Measurements from ENCODE around the gene SORCS2.

The SORCS2 gene

DNA sequence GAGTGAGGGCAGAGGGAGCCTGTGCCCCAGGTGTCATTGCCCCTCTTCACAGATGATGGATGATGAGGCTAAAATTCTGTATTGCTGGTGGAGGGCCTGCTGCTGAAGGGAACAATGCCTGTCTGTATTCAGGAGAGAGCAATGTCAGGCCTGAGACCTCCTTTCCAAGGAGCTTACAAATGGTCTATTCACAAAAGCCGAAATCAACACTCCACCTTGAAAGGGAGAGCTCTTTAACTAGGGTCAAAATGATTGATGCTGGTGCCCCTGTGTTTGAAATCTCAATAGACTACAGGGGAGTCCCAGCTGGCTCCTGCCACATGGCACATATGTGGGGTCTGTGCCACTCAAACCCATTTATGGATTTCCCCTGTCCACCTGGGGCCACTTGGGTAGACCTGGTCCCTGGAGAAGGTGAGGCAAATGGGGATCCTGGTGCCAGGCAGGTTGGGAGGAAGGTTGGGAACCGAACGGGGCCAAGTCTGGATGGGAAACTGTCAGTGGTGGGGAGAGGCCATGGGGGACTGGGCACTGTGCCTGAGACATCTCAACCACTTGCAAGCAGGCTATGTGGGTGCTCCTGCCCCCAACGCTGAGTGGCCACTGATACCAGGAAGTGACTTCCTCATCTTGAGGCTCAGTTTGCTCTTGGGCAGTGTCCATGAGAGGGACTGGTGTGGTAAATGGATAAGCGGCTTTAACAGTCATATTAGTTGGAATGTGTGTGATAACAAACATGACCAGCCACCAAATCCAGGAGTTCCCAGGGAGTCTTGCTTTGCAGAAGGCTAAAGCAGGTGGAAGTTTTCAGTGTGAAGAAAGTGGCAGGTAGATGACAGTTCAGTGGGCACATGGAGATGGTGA, 466.2 kb downstream of the SORCS2 start:
- DNase-seq (ENCODE audit: extremely low read depth, insufficient read length): no peak
- H3K4me3 ChIP-seq (replicated peaks; ENCODE audit: low read depth, low read length): no peak overlapping the region
- TF ChIP-seq, protein P1, sequence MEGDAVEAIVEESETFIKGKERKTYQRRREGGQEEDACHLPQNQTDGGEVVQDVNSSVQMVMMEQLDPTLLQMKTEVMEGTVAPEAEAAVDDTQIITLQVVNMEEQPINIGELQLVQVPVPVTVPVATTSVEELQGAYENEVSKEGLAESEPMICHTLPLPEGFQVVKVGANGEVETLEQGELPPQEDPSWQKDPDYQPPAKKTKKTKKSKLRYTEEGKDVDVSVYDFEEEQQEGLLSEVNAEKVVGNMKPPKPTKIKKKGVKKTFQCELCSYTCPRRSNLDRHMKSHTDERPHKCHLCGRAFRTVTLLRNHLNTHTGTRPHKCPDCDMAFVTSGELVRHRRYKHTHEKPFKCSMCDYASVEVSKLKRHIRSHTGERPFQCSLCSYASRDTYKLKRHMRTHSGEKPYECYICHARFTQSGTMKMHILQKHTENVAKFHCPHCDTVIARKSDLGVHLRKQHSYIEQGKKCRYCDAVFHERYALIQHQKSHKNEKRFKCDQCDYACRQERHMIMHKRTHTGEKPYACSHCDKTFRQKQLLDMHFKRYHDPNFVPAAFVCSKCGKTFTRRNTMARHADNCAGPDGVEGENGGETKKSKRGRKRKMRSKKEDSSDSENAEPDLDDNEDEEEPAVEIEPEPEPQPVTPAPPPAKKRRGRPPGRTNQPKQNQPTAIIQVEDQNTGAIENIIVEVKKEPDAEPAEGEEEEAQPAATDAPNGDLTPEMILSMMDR (IDR thresholded peaks at IDR 0.05; ENCODE audit: insufficient read depth, low read length, poor library complexity, severe bottlenecking): no peak
- H3K36me3 ChIP-seq (ENCODE audit: control insufficient read depth, insufficient read depth, low read length): no peaks in the 10 kb centered on the region
- no peaks in the 10 kb centered on the region; the same call in 1 of the 2 replicates for H3K27me3 ChIP-seq (replicated peaks; ENCODE audit: control insufficient read depth, insufficient read depth, low read length)

DNA sequence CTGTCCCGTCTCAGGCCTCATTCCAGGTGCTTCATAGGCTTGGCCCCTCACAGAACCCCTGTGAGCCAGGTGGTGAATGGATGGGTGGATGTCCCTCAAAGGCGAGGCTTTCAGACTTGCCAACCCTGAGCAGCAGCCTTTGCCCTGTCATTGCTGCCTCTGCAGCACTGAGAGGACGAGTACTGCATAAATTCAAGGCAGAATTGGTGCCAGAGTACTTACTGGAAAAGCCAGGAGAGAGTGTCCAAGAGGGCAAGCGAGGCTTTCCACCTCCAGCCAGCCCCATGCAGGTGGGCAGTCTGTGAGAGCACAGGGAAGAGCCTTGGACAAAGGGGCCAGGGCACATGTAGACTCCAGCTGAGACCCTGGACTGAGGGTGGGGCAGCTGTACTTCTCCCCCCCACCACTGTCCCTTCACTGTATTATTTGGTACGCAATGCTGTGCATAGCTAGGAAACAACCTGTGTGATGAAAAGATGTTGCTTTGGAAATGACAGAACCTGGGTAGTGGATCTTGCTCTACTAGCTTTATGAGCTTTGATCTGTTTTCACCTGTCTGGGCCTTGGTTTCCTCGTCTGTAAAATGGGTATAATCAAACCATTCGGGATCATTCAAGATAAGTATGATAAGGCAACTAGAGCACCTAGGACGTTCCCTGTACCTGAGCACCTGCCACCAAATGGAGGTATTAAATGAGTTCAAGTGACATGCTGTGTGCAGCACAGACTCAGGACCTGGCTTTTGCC, 467.3 kb downstream of the SORCS2 start:
- no peaks in the 10 kb centered on the region for H3K36me3 ChIP-seq (ENCODE audit: control insufficient read depth, insufficient read depth, low read length)
- TF ChIP-seq, protein P1 (IDR thresholded peaks at IDR 0.05; ENCODE audit: insufficient read depth, low read length, poor library complexity, severe bottlenecking): no peak
- DNase-seq (ENCODE audit: extremely low read depth, insufficient read length): no peak
- H3K27me3 ChIP-seq (replicated peaks; ENCODE audit: control insufficient read depth, insufficient read depth, low read length): no peaks in the 10 kb centered on the region; the same call in 1 of the 2 replicates
- no peak overlapping the region for H3K4me3 ChIP-seq (replicated peaks; ENCODE audit: low read depth, low read length)

DNA sequence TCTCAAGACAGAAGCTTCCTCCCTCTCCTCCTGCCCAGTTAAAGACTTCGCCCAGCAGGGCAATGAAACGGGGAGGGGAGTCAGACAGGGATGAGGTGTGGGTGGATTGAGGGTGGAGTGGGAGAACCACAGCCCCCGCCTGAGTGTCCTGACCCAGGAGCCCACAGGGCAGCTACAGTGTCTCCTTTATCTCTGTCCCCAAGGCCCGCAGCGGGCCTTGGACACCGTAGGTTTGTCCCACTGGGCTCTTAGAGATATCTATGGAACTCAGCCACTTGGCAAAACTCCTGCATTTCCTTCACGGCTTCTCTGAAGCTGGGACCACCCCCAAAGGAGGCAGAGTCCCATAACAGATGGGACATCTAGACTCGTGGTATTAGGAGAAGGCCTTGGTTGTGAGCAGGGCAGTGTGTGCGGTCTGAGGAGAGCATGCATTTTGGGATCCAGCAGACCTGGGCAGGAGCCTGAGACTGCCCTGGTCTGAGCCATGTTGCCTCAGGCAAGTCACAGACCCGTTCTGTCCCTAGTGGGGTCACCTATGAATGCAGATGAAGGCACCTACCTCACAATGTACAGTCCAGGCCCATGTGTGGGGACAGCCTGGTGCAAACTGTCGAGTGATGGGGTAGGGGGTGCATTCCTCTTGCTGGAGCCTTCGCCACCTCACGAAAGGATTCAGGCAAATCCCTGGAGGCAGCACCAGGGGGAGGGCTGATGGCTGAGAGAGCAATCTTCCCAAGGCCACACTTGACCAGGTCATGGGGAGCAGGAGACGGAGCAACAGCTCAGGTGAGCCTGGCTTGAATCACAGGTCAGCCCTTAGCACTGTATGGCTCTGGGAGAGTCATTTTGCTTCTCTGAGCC, 468.1 kb downstream of the SORCS2 start:
- no peak for DNase-seq (ENCODE audit: extremely low read depth, insufficient read length)
- H3K36me3 ChIP-seq (ENCODE audit: control insufficient read depth, insufficient read depth, low read length): no peaks in the 10 kb centered on the region
- TF ChIP-seq, protein P1 (IDR thresholded peaks at IDR 0.05; ENCODE audit: insufficient read depth, low read length, poor library complexity, severe bottlenecking): no peak
- H3K4me3 ChIP-seq (replicated peaks; ENCODE audit: low read depth, low read length): no peak overlapping the region
- H3K27me3 ChIP-seq (replicated peaks; ENCODE audit: control insufficient read depth, insufficient read depth, low read length): no peaks in the 10 kb centered on the region; the same call in 1 of the 2 replicates

DNA sequence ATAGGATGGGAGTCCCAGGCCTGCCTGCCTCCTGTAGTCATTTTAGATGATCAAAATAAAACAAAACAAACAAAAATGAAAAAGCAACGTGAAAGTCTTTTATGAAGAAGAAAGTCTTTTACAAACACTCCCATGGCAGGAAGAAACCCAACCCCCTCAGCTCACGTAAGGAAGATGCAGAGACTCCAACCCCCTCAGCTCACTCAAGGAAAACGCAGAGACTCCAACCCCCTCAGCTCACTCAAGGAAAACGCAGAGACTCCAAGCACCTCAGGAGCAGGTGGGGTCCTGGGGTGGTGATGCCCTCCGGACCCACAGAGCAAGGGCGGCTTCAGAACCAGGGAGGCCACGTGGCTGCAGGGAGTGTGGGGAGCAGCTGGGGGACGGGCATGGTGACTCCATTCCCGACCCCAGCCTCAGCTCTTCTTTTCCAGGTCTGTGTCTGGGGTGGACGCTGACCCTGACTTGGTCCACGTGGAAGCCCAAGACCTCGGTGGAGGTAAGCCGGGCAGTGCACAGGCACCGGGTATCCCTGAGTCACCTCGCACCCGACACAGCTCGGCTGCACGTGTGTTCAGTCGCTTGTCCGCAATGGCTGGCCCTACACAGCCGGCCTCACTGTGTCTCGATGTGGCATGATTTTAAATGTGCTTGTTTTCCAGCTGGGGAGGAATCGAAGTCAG, 468.9 kb downstream of the SORCS2 start:
- DNase-seq (ENCODE audit: extremely low read depth, insufficient read length): no peak
- no peaks in the 10 kb centered on the region for H3K36me3 ChIP-seq (ENCODE audit: control insufficient read depth, insufficient read depth, low read length)
- no peak overlapping the region for H3K4me3 ChIP-seq (replicated peaks; ENCODE audit: low read depth, low read length)
- TF ChIP-seq, protein P1 (IDR thresholded peaks at IDR 0.05; ENCODE audit: insufficient read depth, low read length, poor library complexity, severe bottlenecking): no peak
- H3K27me3 ChIP-seq (replicated peaks; ENCODE audit: control insufficient read depth, insufficient read depth, low read length): no peaks in the 10 kb centered on the region; the same call in none of the 2 replicates

Measured in GM06990 (cell line).